ENCODE results near the gene DDX1. TPM values are rescaled to one million over a fixed set of nuclear protein-coding genes. Genes with fewer than 3 reads are reported as not detected.

The DDX1 gene
- total and polyA plus RNA-seq, 10 donors: 32.6 to 62.0 (median 48.3) TPM

- no peak overlapping the region for H3K27ac ChIP-seq
- H3K36me3 ChIP-seq: no peaks in the 10 kb centered on the region
- H3K9me3 ChIP-seq: no peaks in the 10 kb centered on the region
- intact Hi-C loops (cut with DNase I; ENCODE audit: low total_unique reads): no loop called here
- TF ChIP-seq POLR2A (IDR thresholded peaks at IDR 0.05): no peak
- no peak for TF ChIP-seq CTCF (IDR thresholded peaks at IDR 0.05 in 8 of 11, conservative IDR thresholded peaks at IDR 0.05 in 3 of 11)
- TF ChIP-seq POLR2AphosphoS5 (IDR thresholded peaks at IDR 0.05): no peak
- no peak for DNase-seq
- H3K4me3 ChIP-seq: no peak overlapping the region
- peaks cover 0 to 11% (median 0%) of the 10 kb centered on the region in 6 donors for H3K4me1 ChIP-seq
- peaks cover 0 to 6% (median 0%) of the 10 kb centered on the region in 7 donors for H3K27me3 ChIP-seq (replicated peaks in 1 of 7)
Measured at GRCh38 chr2:15671409-15671808, 79.7 kb downstream of the DDX1 start.

GRCh38 chr2:15671842-15672815 lies 80.5 kb downstream of the DDX1 start:
- no peaks in the 10 kb centered on the region for H3K36me3 ChIP-seq
- H3K4me1 ChIP-seq: peaks cover 0 to 11% (median 0%) of the 10 kb centered on the region in 6 donors
- intact Hi-C loops (cut with DNase I; ENCODE audit: low total_unique reads): no loop called here
- TF ChIP-seq POLR2A (IDR thresholded peaks at IDR 0.05) (no peak), CTCF (IDR thresholded peaks at IDR 0.05 in 8 of 11, conservative IDR thresholded peaks at IDR 0.05 in 3 of 11) (no peak), POLR2AphosphoS5 (IDR thresholded peaks at IDR 0.05) (no peak)
- H3K27me3 ChIP-seq (replicated peaks in 1 of 7): peaks cover 0 to 6% (median 0%) of the 10 kb centered on the region in 7 donors
- H3K9me3 ChIP-seq: no peaks in the 10 kb centered on the region
- DNase-seq: no peak
- no peak overlapping the region for H3K27ac ChIP-seq
- no peak overlapping the region for H3K4me3 ChIP-seq
- 85 to 94% (median 92%) methylated on average over 8 to 9 of the region's 9 CpGs for WGBS, 5 donors

- WGBS, 5 donors: 77 to 82% (median 80%) methylated on average over 14 of the region's 14 CpGs
- Histone ChIP-seq H3K9me3 (no peaks in the 10 kb centered on the region), H3K36me3 (no peaks in the 10 kb centered on the region), H3K27me3 (replicated peaks in 1 of 7) (peaks cover 0 to 6% (median 0%) of the 10 kb centered on the region in 7 donors), H3K27ac (no peak overlapping the region), H3K4me1 (peaks cover 0 to 7% (median 0%) of the 10 kb centered on the region in 6 donors), H3K4me3 (no peak overlapping the region)
- intact Hi-C loops (cut with DNase I; ENCODE audit: low total_unique reads): no loop called here
- DNase-seq: no peak
- TF ChIP-seq POLR2A (IDR thresholded peaks at IDR 0.05): no peak
- TF ChIP-seq CTCF (IDR thresholded peaks at IDR 0.05 in 8 of 11, conservative IDR thresholded peaks at IDR 0.05 in 3 of 11): no peak
- TF ChIP-seq POLR2AphosphoS5 (IDR thresholded peaks at IDR 0.05): no peak
Measured at GRCh38 chr2:15672961-15673918, 81.6 kb downstream of the DDX1 start.

Data from spleen (tissue), 11 donors.